ENCODE results near the gene FFAR4. TPM values are rescaled to one million over a fixed set of nuclear protein-coding genes. Genes with fewer than 3 reads are reported as not detected.
"Not testable (repeated sequence)": the region's sequence is repeated elsewhere in the genome, so short reads cannot be mapped to it uniquely, and the experiment has no call there.

FFAR4 gene
- total RNA-seq, 4 donors from 2014 or later = not detected

DNA sequence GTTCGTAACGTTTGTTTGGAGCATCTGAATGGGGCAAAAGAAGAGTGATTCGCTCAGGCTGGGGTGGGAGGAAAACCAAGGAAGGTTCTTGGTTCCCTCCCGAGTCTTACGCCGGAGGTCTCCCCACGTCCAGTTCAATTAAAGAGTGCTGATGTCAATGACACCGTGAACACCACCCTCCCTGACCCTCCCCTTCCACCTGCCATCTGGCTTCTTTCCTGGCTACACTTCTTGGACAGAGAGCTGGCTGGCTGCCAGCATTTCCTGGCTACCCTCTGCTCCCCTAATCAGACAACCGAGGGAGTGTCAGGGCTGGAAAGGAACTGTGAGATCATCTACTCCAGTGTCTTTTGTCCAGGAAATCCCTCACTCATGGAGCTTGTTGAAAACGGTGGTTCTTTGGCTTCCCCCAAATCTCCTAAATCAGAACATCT is 24.1 kb upstream of the FFAR4 start:
- ATAC-seq = peak; percentile 63
- Histone ChIP-seq H3K36me3 (no peaks in the 10 kb centered on the region), H3K27me3 (no peaks in the 10 kb centered on the region), H3K27ac (peak overlapping the region in 1 of 4 donors; percentile 4), H3K4me3 (peak overlapping the region in 1 of 2 donors; percentile 32), H3K4me1 (peaks cover 0 to 13% (median 0%) of the 10 kb centered on the region in 3 donors), H3K9me3 (no peaks in the 10 kb centered on the region)
- TF ChIP-seq EP300 (IDR thresholded peaks at IDR 0.05) (no peak), POLR2AphosphoS5 (IDR thresholded peaks at IDR 0.05) (peak; percentile 9)
- WGBS, 2 donors (ENCODE audit: low coverage in 1 of 2) = 0 to 4% methylated on average over 9 to 10 of the region's 10 CpGs

DNA sequence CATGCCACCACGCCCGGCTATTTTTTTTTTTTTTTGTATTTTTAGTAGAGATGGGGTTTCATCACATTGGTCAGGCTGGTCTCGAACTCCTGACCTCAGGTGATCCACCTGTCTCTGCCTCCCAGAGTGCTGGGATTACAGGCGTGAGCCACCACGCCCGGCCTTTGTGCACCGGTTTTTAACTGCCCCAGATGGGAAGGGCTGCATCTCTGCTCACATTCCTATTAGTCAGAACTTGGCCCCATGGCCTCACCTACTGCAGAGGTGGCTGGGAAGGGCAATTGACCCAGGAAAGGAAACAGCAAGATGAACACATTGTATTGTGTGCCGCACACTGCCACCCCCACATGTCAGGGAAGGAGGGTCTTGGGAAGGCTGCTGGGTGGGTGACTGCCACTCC is 19.5 kb upstream of the FFAR4 start:
- H3K9me3 ChIP-seq, H3K4me3 ChIP-seq, H3K36me3 ChIP-seq, H3K27me3 ChIP-seq, ATAC-seq, H3K4me1 ChIP-seq, H3K27ac ChIP-seq: not testable (repeated sequence)
- WGBS, 2 donors (ENCODE audit: low coverage in 1 of 2) = 78 to 100% methylated on average over 1 to 4 of the region's 8 CpGs

DNA sequence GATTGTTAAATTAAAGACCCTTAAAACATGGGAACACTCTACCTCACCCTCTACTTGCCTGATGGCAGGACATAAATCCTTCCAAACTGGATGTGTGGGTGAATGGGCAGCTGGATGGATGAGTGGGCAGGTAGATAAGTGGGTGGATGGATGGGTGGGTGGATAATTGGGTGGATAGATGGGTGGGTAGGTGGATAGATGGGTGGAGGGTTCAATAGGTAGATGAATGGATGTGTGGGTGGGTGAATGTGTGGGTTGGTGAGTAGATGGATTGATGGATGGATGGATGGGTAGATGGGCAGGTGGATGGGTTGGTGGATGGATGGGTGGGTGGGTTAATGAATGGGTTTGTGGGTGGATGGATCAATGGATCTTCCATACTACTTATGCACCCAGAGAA is 18.9 kb upstream of the FFAR4 start:
- no peak overlapping the region for H3K27ac ChIP-seq
- TF ChIP-seq, protein P1, sequence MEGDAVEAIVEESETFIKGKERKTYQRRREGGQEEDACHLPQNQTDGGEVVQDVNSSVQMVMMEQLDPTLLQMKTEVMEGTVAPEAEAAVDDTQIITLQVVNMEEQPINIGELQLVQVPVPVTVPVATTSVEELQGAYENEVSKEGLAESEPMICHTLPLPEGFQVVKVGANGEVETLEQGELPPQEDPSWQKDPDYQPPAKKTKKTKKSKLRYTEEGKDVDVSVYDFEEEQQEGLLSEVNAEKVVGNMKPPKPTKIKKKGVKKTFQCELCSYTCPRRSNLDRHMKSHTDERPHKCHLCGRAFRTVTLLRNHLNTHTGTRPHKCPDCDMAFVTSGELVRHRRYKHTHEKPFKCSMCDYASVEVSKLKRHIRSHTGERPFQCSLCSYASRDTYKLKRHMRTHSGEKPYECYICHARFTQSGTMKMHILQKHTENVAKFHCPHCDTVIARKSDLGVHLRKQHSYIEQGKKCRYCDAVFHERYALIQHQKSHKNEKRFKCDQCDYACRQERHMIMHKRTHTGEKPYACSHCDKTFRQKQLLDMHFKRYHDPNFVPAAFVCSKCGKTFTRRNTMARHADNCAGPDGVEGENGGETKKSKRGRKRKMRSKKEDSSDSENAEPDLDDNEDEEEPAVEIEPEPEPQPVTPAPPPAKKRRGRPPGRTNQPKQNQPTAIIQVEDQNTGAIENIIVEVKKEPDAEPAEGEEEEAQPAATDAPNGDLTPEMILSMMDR (IDR thresholded peaks at IDR 0.05) = no peak
- TF ChIP-seq POLR2A (IDR thresholded peaks at IDR 0.05) = no peak
- no peak for TF ChIP-seq EP300 (IDR thresholded peaks at IDR 0.05)
- TF ChIP-seq POLR2AphosphoS5 (IDR thresholded peaks at IDR 0.05) = no peak
- ATAC-seq = no peak

DNA sequence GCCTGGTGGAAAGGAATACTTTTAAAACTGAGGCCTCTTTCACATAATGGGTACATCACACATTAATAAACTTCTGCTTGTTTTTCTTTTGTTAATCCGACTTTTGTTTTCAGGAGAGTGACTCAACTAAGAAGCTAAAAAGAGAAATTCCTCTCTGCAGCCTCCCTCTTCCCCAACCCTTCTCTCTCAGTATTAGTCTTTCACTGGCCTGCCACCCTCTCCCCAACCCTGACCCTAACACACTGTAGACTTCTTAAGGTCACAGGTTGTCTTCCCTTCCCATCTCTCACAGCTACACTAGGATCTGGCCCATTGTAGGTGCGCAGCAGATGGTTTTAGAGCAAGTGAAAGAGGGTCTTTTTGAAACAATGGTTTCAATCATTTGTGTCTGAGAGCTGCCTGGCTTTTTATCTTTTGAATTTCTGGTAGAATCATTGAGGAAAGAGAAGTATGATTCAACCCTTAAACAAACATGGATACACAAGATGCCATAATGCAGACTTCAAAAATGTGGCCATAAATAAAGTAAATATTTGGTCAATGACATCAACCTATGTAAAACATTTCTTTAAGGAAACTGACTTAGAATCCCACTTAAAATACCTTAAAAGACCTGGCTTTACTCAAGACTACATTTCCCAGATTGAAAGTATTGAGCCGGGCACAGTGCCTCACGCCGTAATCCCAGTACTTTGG is 17.9 kb upstream of the FFAR4 start:
- H3K27me3 ChIP-seq = no peaks in the 10 kb centered on the region
- H3K4me1 ChIP-seq = no peaks in the 10 kb centered on the region
- WGBS, 2 donors (ENCODE audit: low coverage in 1 of 2) = 61 to 93% methylated on average over 2 to 5 of the region's 5 CpGs
- TF ChIP-seq EP300 (IDR thresholded peaks at IDR 0.05) = no peak
- TF ChIP-seq POLR2A (IDR thresholded peaks at IDR 0.05) = no peak
- no peak for TF ChIP-seq POLR2AphosphoS5 (IDR thresholded peaks at IDR 0.05)
- TF ChIP-seq, protein P1 (IDR thresholded peaks at IDR 0.05) = no peak
- H3K36me3 ChIP-seq = no peaks in the 10 kb centered on the region
- ATAC-seq = no peak
- no peak overlapping the region for H3K4me3 ChIP-seq
- H3K9me3 ChIP-seq = no peaks in the 10 kb centered on the region
- H3K27ac ChIP-seq = no peak overlapping the region

More for the DNA sequence above, 18.9 kb upstream of the FFAR4 start:
- Histone ChIP-seq H3K27me3 (no peaks in the 10 kb centered on the region), H3K9me3 (no peaks in the 10 kb centered on the region), H3K36me3 (no peaks in the 10 kb centered on the region), H3K4me1 (peaks cover 0 to 4% (median 0%) of the 10 kb centered on the region in 3 donors), H3K4me3 (no peak overlapping the region)

DNA sequence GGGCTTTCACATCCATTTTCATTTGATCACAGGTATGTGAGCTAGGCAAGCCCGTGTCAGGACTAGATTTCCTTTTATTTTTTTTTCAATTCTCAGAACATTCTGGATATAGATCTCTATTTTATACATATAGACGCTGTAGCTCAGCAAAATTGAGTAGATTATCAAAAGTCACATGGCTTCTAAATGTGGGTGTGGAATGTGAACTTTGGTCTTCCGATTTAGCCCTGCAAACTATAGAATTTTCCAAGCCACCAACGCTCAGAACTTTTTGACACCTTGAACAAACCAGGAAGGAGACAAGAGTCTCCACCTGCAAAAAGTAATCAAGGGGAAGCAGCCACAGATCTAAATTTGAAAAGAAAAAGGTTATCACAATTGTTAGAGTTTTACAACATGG is 15.9 kb upstream of the FFAR4 start:
- no peaks in the 10 kb centered on the region for H3K27me3 ChIP-seq
- no peaks in the 10 kb centered on the region for H3K4me1 ChIP-seq
- 82 to 90% methylated on average over 3 to 4 of the region's 4 CpGs for WGBS, 2 donors (ENCODE audit: low coverage in 1 of 2)
- H3K27ac ChIP-seq = no peak overlapping the region
- no peaks in the 10 kb centered on the region for H3K36me3 ChIP-seq
- TF ChIP-seq, protein P1 (IDR thresholded peaks at IDR 0.05) = no peak
- H3K9me3 ChIP-seq = no peaks in the 10 kb centered on the region
- no peak for ATAC-seq
- no peak overlapping the region for H3K4me3 ChIP-seq

DNA sequence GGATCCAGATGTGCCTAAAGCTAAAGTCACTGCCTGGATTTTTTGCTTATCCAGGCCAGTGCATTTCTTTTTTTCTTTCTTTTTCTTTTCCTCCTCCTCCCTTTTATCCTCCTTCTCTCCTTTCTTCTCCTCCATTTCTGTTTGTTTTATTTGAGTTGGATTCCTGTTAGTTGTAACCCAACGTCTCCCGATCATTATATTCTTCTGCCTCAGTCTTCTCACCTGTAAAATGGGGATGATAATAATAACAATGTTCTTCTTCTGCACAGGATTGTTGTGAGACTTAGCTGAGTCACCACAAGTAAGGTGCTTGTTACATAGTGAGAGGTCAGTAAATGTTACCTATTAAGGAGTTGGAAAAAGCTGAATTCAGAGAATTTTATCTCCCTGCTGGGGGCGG is 13.7 kb upstream of the FFAR4 start:
- Histone ChIP-seq H3K4me3 (no peak overlapping the region), H3K27ac (no peak overlapping the region), H3K36me3 (no peaks in the 10 kb centered on the region), H3K27me3 (peaks cover 5% of the 10 kb centered on the region), H3K9me3 (no peaks in the 10 kb centered on the region), H3K4me1 (no peaks in the 10 kb centered on the region)
- TF ChIP-seq EP300 (IDR thresholded peaks at IDR 0.05) = no peak
- WGBS, 2 donors (ENCODE audit: low coverage in 1 of 2) = 95 to 100% methylated on average over 1 to 3 of the region's 3 CpGs
- no peak for ATAC-seq
